GM23338 (cell line): Measurements from ENCODE around the gene WDR87.

Source experiments
- CTCF ChIP-seq, 2 experiments: fragments of 200-600 bp in 1 of 2; sonication (generic) in 1 of 2; conservative IDR thresholded peaks; 2 replicates each; pipeline versions ENCODE4 v1.5.1 to v1.6.1; 2016 to 2017; ENCODE audit warnings: antibody characterized with exemption in 2 of 2, low read depth in 2 of 2, mild to moderate bottlenecking in 2 of 2, moderate library complexity in 1 of 2
- EZH2 ChIP-seq: fragments of 200-600 bp; sonication (generic); IDR thresholded peaks from one replicate; pipeline ENCODE4 v1.8.0; 2017; ENCODE audit warnings: antibody characterized with exemption, mild to moderate bottlenecking, low read depth; ENCODE audit not compliant: unreplicated experiment
- EZH2phosphoT487 ChIP-seq: fragments of 200-600 bp; sonication (generic); IDR thresholded peaks from one replicate; pipeline ENCODE4 v1.8.1; 2018; ENCODE audit warnings: antibody characterized with exemption; ENCODE audit not compliant: unreplicated experiment
- POLR2AphosphoS5 ChIP-seq: IDR thresholded peaks from 2 replicates; pipeline ENCODE4 v1.6.1; 2016; ENCODE audit warnings: antibody characterized with exemption, low read depth
- REST ChIP-seq: IDR thresholded peaks from one replicate; pipeline ENCODE4 v1.6.1; 2018; ENCODE audit warnings: antibody characterized with exemption; ENCODE audit not compliant: unreplicated experiment
- ZNF114 ChIP-seq: fragments of 250-450 bp; sonication (Bioruptor Pico); IDR thresholded peaks from 2 replicates; pipeline ENCODE4 v1.5.0; 2020; ENCODE audit warnings: mild to moderate bottlenecking, moderate library complexity

- TF ChIP-seq CTCF (conservative IDR thresholded peaks at IDR 0.05; ENCODE audit: low read depth in 2 of 2) (no peak), ZNF114 (CRISPR knock-in tag) (no peak), EZH2 (no peak), POLR2AphosphoS5 (no peak), REST (no peak), EZH2phosphoT487 (no peak)
Measured at GRCh38 chr19:37932985-37933936, 26.9 kb upstream of the WDR87 start.
